ACC112 (cell line): ENCODE results near the gene SYP.

Source experiments
- H2AFZ ChIP-seq: fragments of 200-600 bp; sonication (generic); one replicate; pipeline ENCODE4 v1.6.0; 2017; ENCODE audit warnings: antibody characterized with exemption, low read length; ENCODE audit not compliant: unreplicated experiment
- H3K27ac ChIP-seq: fragments of 200-600 bp; sonication (generic); 2 replicates; pipeline ENCODE4 v1.5.1; 2014; ENCODE audit warnings: low read depth, mild to moderate bottlenecking, antibody characterized with exemption, low read length, moderate library complexity
- H3K27me3 ChIP-seq: fragments of 200-600 bp; sonication (generic); 2 replicates; pipeline ENCODE4 v1.6.1; 2014; ENCODE audit warnings: mild to moderate bottlenecking, antibody characterized with exemption, low read length, moderate library complexity, mixed read lengths; ENCODE audit not compliant: insufficient read depth
- H3K36me3 ChIP-seq: fragments of 200-600 bp; sonication (generic); 2 replicates; pipeline ENCODE4 v1.6.1; 2016; ENCODE audit warnings: mild to moderate bottlenecking, antibody characterized with exemption, low read length, moderate library complexity, mixed read lengths; ENCODE audit not compliant: insufficient read depth
- H3K4me1 ChIP-seq: fragments of 200-600 bp; sonication (generic); one replicate; pipeline ENCODE4 v1.6.1; 2016; ENCODE audit warnings: low read length, mixed read lengths; ENCODE audit not compliant: insufficient read depth, unreplicated experiment, control insufficient read depth
- H3K4me3 ChIP-seq: fragments of 200-600 bp; sonication (generic); 2 replicates; pipeline ENCODE4 v1.5.1; 2014; ENCODE audit warnings: mild to moderate bottlenecking, low read depth, low read length
- H3K79me2 ChIP-seq: fragments of 200-600 bp; sonication (generic); one replicate; pipeline ENCODE4 v1.6.0; 2016; ENCODE audit warnings: low read length; ENCODE audit not compliant: control insufficient read depth, unreplicated experiment, insufficient read depth

The SYP gene

GRCh38 chrX:49166914-49167739, 32.9 kb downstream of the SYP start:
- Histone ChIP-seq H2AFZ (no peak overlapping the region), H3K27me3 (no peaks in the 10 kb centered on the region), H3K79me2 (no peaks in the 10 kb centered on the region), H3K27ac (peak overlapping the region; percentile 97), H3K36me3 (no peaks in the 10 kb centered on the region), H3K4me3 (peak overlapping the region; percentile 84), H3K4me1 (no peaks in the 10 kb centered on the region)

- Histone ChIP-seq H3K36me3 (no peaks in the 10 kb centered on the region), H3K27ac (peak overlapping the region; percentile 97), H3K79me2 (no peaks in the 10 kb centered on the region), H3K4me3 (peak overlapping the region; percentile 84), H3K27me3 (no peaks in the 10 kb centered on the region), H2AFZ (no peak overlapping the region), H3K4me1 (no peaks in the 10 kb centered on the region)
Observed at GRCh38 chrX:49165901-49166881, 33.8 kb downstream of the SYP start.

GRCh38 chrX:49164589-49165360, 35.2 kb downstream of the SYP start:
- H3K4me1 ChIP-seq, result no peaks in the 10 kb centered on the region
- H3K4me3 ChIP-seq, result no peak overlapping the region
- H3K79me2 ChIP-seq, result no peaks in the 10 kb centered on the region
- no peaks in the 10 kb centered on the region for H3K27me3 ChIP-seq
- no peaks in the 10 kb centered on the region for H3K36me3 ChIP-seq
- no peak overlapping the region for H2AFZ ChIP-seq
- no peak overlapping the region for H3K27ac ChIP-seq

GRCh38 chrX:49163555-49164419, 36.2 kb downstream of the SYP start:
- Histone ChIP-seq H3K27ac (peak overlapping the region; percentile 65), H3K79me2 (no peaks in the 10 kb centered on the region), H3K36me3 (no peaks in the 10 kb centered on the region), H3K4me3 (peak overlapping the region; percentile 74), H2AFZ (peak overlapping the region; percentile 83), H3K4me1 (no peaks in the 10 kb centered on the region), H3K27me3 (no peaks in the 10 kb centered on the region)

- Histone ChIP-seq H3K4me1 (no peaks in the 10 kb centered on the region), H2AFZ (peak within 1 kb of the TSS; percentile 50), H3K79me2 (no peaks in the 10 kb centered on the region), H3K36me3 (no peaks in the 10 kb centered on the region), H3K27me3 (no peaks in the 10 kb centered on the region), H3K4me3 (peak within 1 kb of the TSS; percentile 74), H3K27ac (no peak within 1 kb of the TSS)
Observed at GRCh38 chrX:49162620-49163019, 37.4 kb downstream of the SYP start, which contains the start of gene MAGIX. Gene MAGIX, plus strand, starts transcription at chrX:49162758. Its CDS starts 132 bp downstream, at chrX:49162890.

- H3K36me3 ChIP-seq, result no peaks in the 10 kb centered on the region
- no peak overlapping the region for H3K4me3 ChIP-seq
- H2AFZ ChIP-seq, result no peak overlapping the region
- H3K4me1 ChIP-seq, result no peaks in the 10 kb centered on the region
- H3K27me3 ChIP-seq, result no peaks in the 10 kb centered on the region
- H3K79me2 ChIP-seq, result no peaks in the 10 kb centered on the region
- H3K27ac ChIP-seq, result no peak overlapping the region
Observed at GRCh38 chrX:49161632-49162031, 38.4 kb downstream of the SYP start.

GRCh38 chrX:49160908-49161307, 39.1 kb downstream of the SYP start:
- H3K79me2 ChIP-seq, result no peaks in the 10 kb centered on the region
- no peak overlapping the region for H3K27ac ChIP-seq
- H3K27me3 ChIP-seq, result no peaks in the 10 kb centered on the region
- H3K36me3 ChIP-seq, result no peaks in the 10 kb centered on the region
- no peak overlapping the region for H2AFZ ChIP-seq
- H3K4me1 ChIP-seq, result no peaks in the 10 kb centered on the region
- H3K4me3 ChIP-seq, result no peak overlapping the region

GRCh38 chrX:49157194-49157593, 42.8 kb downstream of the SYP start:
- no peaks in the 10 kb centered on the region for H3K79me2 ChIP-seq

GRCh38 chrX:49155900-49156837, 43.8 kb downstream of the SYP start:
- H3K36me3 ChIP-seq, result no peaks in the 10 kb centered on the region
- H3K27ac ChIP-seq, result peak overlapping the region; percentile 96

More at GRCh38 chrX:49157194-49157593, 42.8 kb downstream of the SYP start:
- H3K36me3 ChIP-seq, result no peaks in the 10 kb centered on the region
- H3K4me1 ChIP-seq, result no peaks in the 10 kb centered on the region
- no peak overlapping the region for H2AFZ ChIP-seq
- H3K27me3 ChIP-seq, result no peaks in the 10 kb centered on the region
- H3K27ac ChIP-seq, result no peak overlapping the region
- H3K4me3 ChIP-seq, result no peak overlapping the region

More at GRCh38 chrX:49155900-49156837, 43.8 kb downstream of the SYP start:
- Histone ChIP-seq H3K27me3 (no peaks in the 10 kb centered on the region), H3K79me2 (no peaks in the 10 kb centered on the region), H3K4me1 (no peaks in the 10 kb centered on the region), H3K4me3 (peak overlapping the region; percentile 82), H2AFZ (no peak overlapping the region)
